RWPE1 (cell line): Measurements from ENCODE around the gene LYL1.

Experiments
- CTCF ChIA-PET: fragments of 350-600 bp; sonication (Branson Sonifier 250); formaldehyde crosslinking; extraction: SDS; loops from one replicate; lab custom pipeline; 2021; lab: Yijun Ruan, JAX
- POLR2A ChIA-PET: fragments of 400-600 bp; formaldehyde crosslinking; extraction: SDS; loops from one replicate; lab custom pipeline; 2020; ENCODE audit warnings: antibody characterized with exemption; ENCODE audit not compliant: low non-redundant PET; lab: Yijun Ruan, JAX
- DNase-seq: peaks from one replicate; pipeline ENCODE4 v3.0.0; 2012; ENCODE audit warnings: low spot score
- H3K27ac ChIP-seq: fragments of 450-650 bp; 2 replicates; pipeline ENCODE4 v1.5.1; 2017
- CTCF ChIP-seq: fragments of 450-650 bp; conservative IDR thresholded peaks from 2 replicates; pipeline ENCODE4 v1.5.1; 2017; ENCODE audit warnings: low read depth, mild to moderate bottlenecking

Gene LYL1

GRCh38 chr19:13079542-13079986 is 23.1 kb downstream of the LYL1 start:
- ChIA-PET POLR2A (no interaction called here), CTCF (interaction anchor here (0.7 to 1.8 kb wide), 3 partner anchors 9 to 115 kb away, joined by 3 to 8 read pairs (median 4); no protein-coding TSS in a partner anchor)
- no peak for DNase-seq
- no peak for TF ChIP-seq CTCF
- H3K27ac ChIP-seq, result peak overlapping the region; percentile 69

- CTCF ChIA-PET, result interaction anchor here (0.6 to 1.8 kb wide), 3 partner anchors 18 to 360 kb away, joined by 3 to 8 read pairs (median 4); no protein-coding TSS in a partner anchor
- POLR2A ChIA-PET, result no interaction called here
- no peak for DNase-seq
- H3K27ac ChIP-seq, result peak overlapping the region; percentile 69
- no peak for TF ChIP-seq CTCF
Observed at GRCh38 chr19:13078897-13079541, 23.6 kb downstream of the LYL1 start.

GRCh38 chr19:13078381-13078780 is 24.3 kb downstream of the LYL1 start:
- POLR2A ChIA-PET, result no interaction called here

GRCh38 chr19:13077240-13077639 is 25.4 kb downstream of the LYL1 start:
- H3K27ac ChIP-seq, result peak overlapping the region; percentile 69
- POLR2A ChIA-PET, result no interaction called here
- no peak for TF ChIP-seq CTCF
- no peak for DNase-seq
- CTCF ChIA-PET, result interaction anchor here (0.6 kb wide), 2 partner anchors 112 kb away, joined by 3 read pairs; no protein-coding TSS in a partner anchor

More at GRCh38 chr19:13078381-13078780, 24.3 kb downstream of the LYL1 start:
- H3K27ac ChIP-seq, result peak overlapping the region; percentile 69
- DNase-seq, result no peak
- CTCF ChIA-PET, result interaction anchor here (0.6 to 1.8 kb wide), 2 partner anchors 17 to 361 kb away, joined by 4 to 8 read pairs; no protein-coding TSS in a partner anchor
- TF ChIP-seq CTCF, result no peak

GRCh38 chr19:13076787-13077186 is 25.9 kb downstream of the LYL1 start:
- DNase-seq, result no peak
- ChIA-PET CTCF (interaction anchor here (0.6 kb wide), 1 partner anchor 111 kb away, joined by 3 read pairs; no protein-coding TSS in a partner anchor), POLR2A (no interaction called here)
- no peak for TF ChIP-seq CTCF
- peak overlapping the region; percentile 69 for H3K27ac ChIP-seq

- TF ChIP-seq CTCF, result no peak
- CTCF ChIA-PET, result interaction anchor here (0.6 kb wide), 1 partner anchor 111 kb away, joined by 3 read pairs; no protein-coding TSS in a partner anchor
- DNase-seq, result no peak
- peak overlapping the region; percentile 69 for H3K27ac ChIP-seq
- POLR2A ChIA-PET, result no interaction called here
Observed at GRCh38 chr19:13076320-13076719, 26.3 kb downstream of the LYL1 start.
